GM19240 (cell line): Measurements from ENCODE around the gene PRKACG.
"Not testable (repeated sequence)": the region's sequence is repeated elsewhere in the genome, so short reads cannot be mapped to it uniquely, and the experiment has no call there.

Source experiments
- DNase-seq: peaks from one replicate; pipeline ENCODE4 v3.0.0; 2011; ENCODE audit warnings: low spot score; ENCODE audit not compliant: insufficient read length

PRKACG gene

GRCh38 chr9:69014013-69014412 is at the start of gene PRKACG:
TSS of gene PRKACG (minus strand) at chr9:69014113. CDS start at chr9:69014092, 21 bp downstream.
- no peak for DNase-seq

- no peak for DNase-seq
These were observed 48.3 kb upstream of the PRKACG start for GRCh38 chr9:69062195-69062594.

GRCh38 chr9:69060766-69061165 is 46.9 kb upstream of the PRKACG start:
- DNase-seq, result no peak

GRCh38 chr9:69058101-69058500 is 44.2 kb upstream of the PRKACG start:
- DNase-seq, result no peak

GRCh38 chr9:69056191-69056815 is 42.4 kb upstream of the PRKACG start:
- DNase-seq, result no peak

GRCh38 chr9:69054989-69055388 is 41.1 kb upstream of the PRKACG start:
- no peak for DNase-seq

- not testable (repeated sequence) for DNase-seq
These were observed 37.0 kb upstream of the PRKACG start for GRCh38 chr9:69050936-69051335.

GRCh38 chr9:69049094-69049493 is 35.2 kb upstream of the PRKACG start:
- no peak for DNase-seq

GRCh38 chr9:69047371-69047770 is 33.5 kb upstream of the PRKACG start:
- DNase-seq, result no peak

- no peak for DNase-seq
These were observed 32.8 kb upstream of the PRKACG start for GRCh38 chr9:69046723-69047122.

- no peak for DNase-seq
These were observed 31.9 kb upstream of the PRKACG start for GRCh38 chr9:69045821-69046220.

GRCh38 chr9:69044240-69045219 is 30.6 kb upstream of the PRKACG start:
- no peak for DNase-seq

GRCh38 chr9:69040646-69041045 is 26.7 kb upstream of the PRKACG start:
- DNase-seq, result no peak

GRCh38 chr9:69036799-69037198 is 22.9 kb upstream of the PRKACG start:
- no peak for DNase-seq

- DNase-seq, result no peak
These were observed 22.4 kb upstream of the PRKACG start for GRCh38 chr9:69036309-69036708.

GRCh38 chr9:69035438-69036308 is 21.8 kb upstream of the PRKACG start, which contains the start of gene FXN:
TSS of gene FXN (plus strand) at chr9:69035752. CDS start at chr9:69035783, 31 bp downstream.
- peak; percentile 69 for DNase-seq

GRCh38 chr9:69034071-69034470 is 20.2 kb upstream of the PRKACG start:
- no peak for DNase-seq

GRCh38 chr9:69030851-69031645 is 17.1 kb upstream of the PRKACG start:
- no peak for DNase-seq

GRCh38 chr9:69029535-69029934 is 15.6 kb upstream of the PRKACG start:
- DNase-seq, result no peak

GRCh38 chr9:69028754-69029153 is 14.8 kb upstream of the PRKACG start:
- DNase-seq, result no peak
